Nephron (organoid): ENCODE measurements around the gene CTBS.

Experiments
- H3K27ac Mint-ChIP-seq, 3 experiments: 2 replicates each; pipeline ENCODE4 v1.8.0; 2020; ENCODE audit warnings: mixed read lengths in 3 of 3, mild to moderate bottlenecking in 2 of 3, moderate library complexity in 1 of 3
- H3K27me3 Mint-ChIP-seq: 2 replicates; pipeline ENCODE4 v1.8.0; 2021; ENCODE audit warnings: low read depth, mild to moderate bottlenecking, moderate library complexity, mixed read lengths
- H3K36me3 Mint-ChIP-seq: 2 replicates; pipeline ENCODE4 v1.8.0; 2020; ENCODE audit warnings: low read depth, mixed read lengths
- H3K4me1 Mint-ChIP-seq: 2 replicates; pipeline ENCODE4 v1.8.0; 2020; ENCODE audit warnings: mixed read lengths
- H3K4me3 Mint-ChIP-seq, 3 experiments: 2 replicates each; pipeline ENCODE4 v1.8.0; 2020; ENCODE audit warnings: mild to moderate bottlenecking in 3 of 3, mixed read lengths in 3 of 3, moderate library complexity in 2 of 3
- H3K9me3 Mint-ChIP-seq: 2 replicates; pipeline ENCODE4 v1.8.0; 2020; ENCODE audit warnings: mixed read lengths
- TF ChIP-seq, protein P1 (sequence below), 3 experiments: fragments of 200-600 bp; sonication (generic); IDR thresholded peaks; one replicate each; pipeline ENCODE4 v1.5.0; 2021; ENCODE audit warnings: antibody characterized with exemption in 3 of 3; ENCODE audit not compliant: unreplicated experiment in 3 of 3

Gene CTBS

DNA sequence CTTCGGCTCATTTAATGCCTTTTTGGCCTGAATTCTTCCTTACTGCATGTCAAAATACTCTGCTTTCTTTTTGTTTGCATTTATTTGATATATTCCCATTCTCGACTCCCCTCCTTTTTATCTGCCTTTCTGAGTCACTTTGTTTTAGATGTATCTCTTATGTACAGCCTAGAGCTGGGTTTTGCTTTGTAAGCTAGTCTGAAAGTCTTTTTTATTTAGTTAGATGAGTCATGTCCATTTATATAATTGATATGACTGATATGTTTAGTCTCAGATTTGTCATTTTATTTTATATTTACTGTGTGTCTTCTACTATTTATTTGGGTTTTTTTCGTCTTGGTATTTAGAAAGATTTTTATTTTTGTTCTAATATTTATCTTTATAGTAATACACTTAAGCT, 34.3 kb downstream of the CTBS start:
- H3K36me3 Mint-ChIP-seq, result peaks cover 42% of the 10 kb centered on the region
- TF ChIP-seq, protein P1, sequence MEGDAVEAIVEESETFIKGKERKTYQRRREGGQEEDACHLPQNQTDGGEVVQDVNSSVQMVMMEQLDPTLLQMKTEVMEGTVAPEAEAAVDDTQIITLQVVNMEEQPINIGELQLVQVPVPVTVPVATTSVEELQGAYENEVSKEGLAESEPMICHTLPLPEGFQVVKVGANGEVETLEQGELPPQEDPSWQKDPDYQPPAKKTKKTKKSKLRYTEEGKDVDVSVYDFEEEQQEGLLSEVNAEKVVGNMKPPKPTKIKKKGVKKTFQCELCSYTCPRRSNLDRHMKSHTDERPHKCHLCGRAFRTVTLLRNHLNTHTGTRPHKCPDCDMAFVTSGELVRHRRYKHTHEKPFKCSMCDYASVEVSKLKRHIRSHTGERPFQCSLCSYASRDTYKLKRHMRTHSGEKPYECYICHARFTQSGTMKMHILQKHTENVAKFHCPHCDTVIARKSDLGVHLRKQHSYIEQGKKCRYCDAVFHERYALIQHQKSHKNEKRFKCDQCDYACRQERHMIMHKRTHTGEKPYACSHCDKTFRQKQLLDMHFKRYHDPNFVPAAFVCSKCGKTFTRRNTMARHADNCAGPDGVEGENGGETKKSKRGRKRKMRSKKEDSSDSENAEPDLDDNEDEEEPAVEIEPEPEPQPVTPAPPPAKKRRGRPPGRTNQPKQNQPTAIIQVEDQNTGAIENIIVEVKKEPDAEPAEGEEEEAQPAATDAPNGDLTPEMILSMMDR (IDR thresholded peaks at IDR 0.05; ENCODE audit: unreplicated experiment in 3 of 3), result no peak
- no peaks in the 10 kb centered on the region for H3K4me1 Mint-ChIP-seq
- H3K4me3 Mint-ChIP-seq, result no peak overlapping the region
- H3K9me3 Mint-ChIP-seq, result peaks cover 5% of the 10 kb centered on the region
- peak overlapping the region in 1 of 3 experiments; percentile 17 for H3K27ac Mint-ChIP-seq
- no peaks in the 10 kb centered on the region for H3K27me3 Mint-ChIP-seq

DNA sequence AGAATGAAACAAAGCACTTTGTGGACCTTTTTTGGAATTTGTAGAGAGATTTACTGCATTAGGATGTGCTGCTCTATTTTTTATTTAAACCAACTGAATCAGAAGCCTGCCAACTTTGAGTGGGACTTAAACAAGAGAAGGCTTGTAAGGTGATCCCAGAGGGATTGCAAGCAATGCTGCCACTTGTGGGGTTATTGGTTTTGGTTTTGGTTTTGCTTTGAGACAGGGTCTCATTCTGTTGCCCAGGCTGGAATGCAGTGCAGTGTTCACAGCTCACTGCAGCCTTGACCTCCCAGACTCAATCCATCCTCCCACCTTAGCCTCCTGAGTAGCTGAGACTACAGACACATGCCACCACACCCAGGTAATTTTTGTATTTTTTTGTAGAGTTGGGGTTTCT, 35.6 kb downstream of the CTBS start:
- Mint-ChIP-seq H3K36me3 (peaks cover 37% of the 10 kb centered on the region), H3K27me3 (no peaks in the 10 kb centered on the region), H3K4me1 (no peaks in the 10 kb centered on the region), H3K4me3 (no peak overlapping the region), H3K9me3 (peaks cover 5% of the 10 kb centered on the region), H3K27ac (no peak overlapping the region)
- TF ChIP-seq, protein P1 (IDR thresholded peaks at IDR 0.05; ENCODE audit: unreplicated experiment in 3 of 3), result no peak

DNA sequence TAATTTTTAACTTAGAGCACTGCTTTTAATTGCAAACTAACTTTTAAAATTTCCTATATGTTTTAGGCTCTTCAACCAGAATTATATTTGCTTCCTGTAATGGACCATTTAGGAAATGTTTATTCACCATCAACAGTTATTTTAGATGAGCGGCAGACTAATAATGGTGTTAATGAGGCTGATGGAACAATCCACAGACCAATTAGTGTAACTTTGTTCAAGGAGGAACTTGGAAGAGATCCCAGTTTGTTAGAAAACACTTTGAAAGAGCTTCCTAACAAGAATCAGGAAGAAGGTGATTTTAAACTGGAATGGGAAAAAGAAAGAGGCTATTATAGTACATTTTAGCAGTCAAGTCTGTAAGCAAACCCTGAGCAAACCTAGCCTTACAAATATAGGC, 48.5 kb downstream of the CTBS start:
- H3K27me3 Mint-ChIP-seq, result no peaks in the 10 kb centered on the region
- H3K9me3 Mint-ChIP-seq, result peaks cover 5% of the 10 kb centered on the region
- no peaks in the 10 kb centered on the region for H3K4me1 Mint-ChIP-seq
- H3K4me3 Mint-ChIP-seq, result no peak overlapping the region
- TF ChIP-seq, protein P1 (IDR thresholded peaks at IDR 0.05; ENCODE audit: unreplicated experiment in 3 of 3), result no peak
- peaks cover 12% of the 10 kb centered on the region for H3K36me3 Mint-ChIP-seq
- no peak overlapping the region for H3K27ac Mint-ChIP-seq

DNA sequence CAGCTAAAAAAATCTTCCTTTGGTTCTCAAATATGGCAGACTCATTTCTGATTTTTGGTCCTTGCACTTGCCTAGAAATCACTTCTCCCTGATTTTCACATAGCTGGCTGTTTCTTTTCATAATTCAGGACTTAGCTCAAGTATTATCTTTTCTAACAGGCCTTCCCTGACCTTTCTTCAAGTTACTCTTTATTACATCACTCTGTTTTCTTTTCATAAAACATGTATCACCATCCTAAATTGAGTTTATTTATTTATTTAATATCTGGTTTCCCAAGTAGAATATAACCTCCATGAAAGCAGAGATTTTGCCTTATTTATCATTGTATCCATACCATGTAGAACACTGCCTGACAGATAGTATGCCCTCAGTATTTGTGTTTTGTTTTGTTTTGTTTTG, 49.6 kb downstream of the CTBS start:
- TF ChIP-seq, protein P1 (IDR thresholded peaks at IDR 0.05; ENCODE audit: unreplicated experiment in 3 of 3), result no peak
- Mint-ChIP-seq H3K27me3 (no peaks in the 10 kb centered on the region), H3K4me3 (no peak overlapping the region), H3K4me1 (no peaks in the 10 kb centered on the region), H3K9me3 (peaks cover 5% of the 10 kb centered on the region), H3K36me3 (peaks cover 12% of the 10 kb centered on the region), H3K27ac (no peak overlapping the region)

DNA sequence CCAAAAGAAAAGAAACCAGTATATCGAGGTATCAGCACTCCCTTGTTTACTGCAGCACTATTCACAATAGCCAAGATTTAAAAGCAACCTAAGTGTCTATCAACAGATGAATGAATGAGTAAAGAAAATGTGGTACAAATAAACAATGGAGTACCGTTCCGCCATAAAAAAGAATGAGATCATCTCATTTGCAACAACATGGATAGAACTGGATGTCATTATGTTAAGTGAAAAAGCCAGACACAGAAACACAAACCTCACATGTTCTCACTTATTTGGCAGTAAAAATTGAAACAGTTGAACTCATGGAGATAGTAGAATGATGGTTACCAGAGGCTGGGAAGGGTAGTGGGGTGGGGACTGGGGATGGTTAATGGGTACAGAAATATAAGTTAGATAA, 63.6 kb downstream of the CTBS start:
- Mint-ChIP-seq H3K27me3 (peaks cover 3% of the 10 kb centered on the region), H3K9me3 (peaks cover 25% of the 10 kb centered on the region), H3K27ac (no peak overlapping the region), H3K4me3 (no peak overlapping the region), H3K4me1 (peaks cover 4% of the 10 kb centered on the region), H3K36me3 (peaks cover 27% of the 10 kb centered on the region)
- TF ChIP-seq, protein P1 (IDR thresholded peaks at IDR 0.05; ENCODE audit: unreplicated experiment in 3 of 3), result no peak

DNA sequence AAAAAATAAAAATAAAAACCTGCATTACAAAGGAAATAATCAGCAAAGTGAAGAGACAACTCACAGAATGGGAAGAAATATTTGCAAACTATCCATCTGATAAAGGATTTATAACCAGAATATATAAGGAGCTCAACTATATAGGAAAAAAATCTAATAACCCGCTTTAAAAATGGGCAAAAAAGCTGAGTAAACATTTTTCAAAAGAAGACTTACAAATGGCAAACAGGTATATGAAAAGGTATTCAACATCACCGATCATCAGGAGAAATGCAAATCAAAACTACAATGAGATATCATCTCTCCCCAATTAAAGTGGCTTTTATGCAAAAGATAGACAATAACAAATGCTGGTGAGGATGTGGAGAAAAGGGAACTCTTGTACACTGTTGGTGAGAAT, 64.1 kb downstream of the CTBS start:
- peaks cover 27% of the 10 kb centered on the region for H3K36me3 Mint-ChIP-seq
- H3K27me3 Mint-ChIP-seq, result peaks cover 3% of the 10 kb centered on the region
- no peak overlapping the region for H3K27ac Mint-ChIP-seq
- peaks cover 25% of the 10 kb centered on the region for H3K9me3 Mint-ChIP-seq
- peaks cover 4% of the 10 kb centered on the region for H3K4me1 Mint-ChIP-seq
- H3K4me3 Mint-ChIP-seq, result no peak overlapping the region
- TF ChIP-seq, protein P1 (IDR thresholded peaks at IDR 0.05; ENCODE audit: unreplicated experiment in 3 of 3), result no peak
